Hepatocyte (in vitro differentiated cells): ENCODE results near the gene VPS37C.

Experiments used
- CTCF ChIP-seq: fragments of 200-600 bp; sonication (generic); IDR thresholded peaks from 2 replicates; pipeline ENCODE4 v1.5.1; 2016; ENCODE audit warnings: antibody characterized with exemption, mild to moderate bottlenecking; ENCODE audit not compliant: poor library complexity
- EZH2 ChIP-seq: fragments of 200-600 bp; sonication (generic); IDR thresholded peaks from 2 replicates; pipeline ENCODE4 v1.6.1; 2016; ENCODE audit warnings: antibody characterized with exemption, mild to moderate bottlenecking, borderline replicate concordance

GRCh38 chr11:61106894-61107470 lies 54.2 kb downstream of the VPS37C start:
- TF ChIP-seq CTCF (no peak), EZH2 (no peak)
